Liver (tissue), 9 donors: ENCODE results near the gene ZNF366. TPM values are rescaled to one million over a fixed set of nuclear protein-coding genes. Genes with fewer than 3 reads are reported as not detected.
A peak's percentile ranks its signal among the peaks of the same experiment; 100 is the strongest.

Source experiments
- DNase-seq: peaks from one replicate; pipeline ENCODE4 v3.0.0-alpha.2; 2017; ENCODE audit warnings: low spot score
- H3K27ac ChIP-seq, 2 donors: one replicate each; pipeline ENCODE4 v1.7.0; 2013; ENCODE audit warnings: inconsistent platforms in 2 of 2, low read length in 2 of 2, control low read depth in 1 of 2, low read depth in 1 of 2, mild to moderate bottlenecking in 1 of 2
- H3K27me3 ChIP-seq, 4 donors: one replicate each; pipeline versions ENCODE4 v1.6.1 to v1.7.0; 2013; ENCODE audit warnings: low read length in 3 of 4, inconsistent platforms in 1 of 4, mild to moderate bottlenecking in 1 of 4, moderate library complexity in 1 of 4; ENCODE audit not compliant: control insufficient read depth in 4 of 4, insufficient read depth in 4 of 4
- H3K36me3 ChIP-seq, 4 donors: one replicate each; pipeline versions ENCODE4 v1.6.1 to v1.7.0; 2013; ENCODE audit warnings: low read length in 3 of 4, mild to moderate bottlenecking in 3 of 4, low read depth in 1 of 4, moderate library complexity in 1 of 4; ENCODE audit not compliant: control insufficient read depth in 4 of 4, insufficient read depth in 3 of 4
- H3K4me1 ChIP-seq, 4 donors: one replicate each; pipeline versions ENCODE4 v1.6.1 to v1.7.0; 2013; ENCODE audit warnings: low read length in 3 of 4, mild to moderate bottlenecking in 3 of 4, moderate library complexity in 1 of 4; ENCODE audit not compliant: control insufficient read depth in 4 of 4, insufficient read depth in 4 of 4
- H3K4me3 ChIP-seq, 3 donors: one replicate each; pipeline versions ENCODE4 v1.6.1 to v1.7.0; 2013; ENCODE audit warnings: low read length in 3 of 3, control low read depth in 1 of 3, low read depth in 1 of 3, mild to moderate bottlenecking in 1 of 3
- H3K9ac ChIP-seq, 2 donors: one replicate each; pipeline ENCODE4 v1.7.0; 2013; ENCODE audit warnings: low read length in 2 of 2, mild to moderate bottlenecking in 2 of 2, moderate library complexity in 2 of 2, control low read depth in 1 of 2, low read depth in 1 of 2
- H3K9me3 ChIP-seq, 4 donors: one replicate each; pipeline versions ENCODE4 v1.6.1 to v1.7.0; 2013; ENCODE audit warnings: low read length in 3 of 4; ENCODE audit not compliant: control insufficient read depth in 4 of 4
- EGR1 ChIP-seq, 2 donors: IDR thresholded peaks; 2 replicates each; pipeline ENCODE4 v1.6.1; 2016 to 2018; ENCODE audit warnings: antibody characterized with exemption in 2 of 2, low read depth in 2 of 2
- FOXA1 ChIP-seq: IDR thresholded peaks from 2 replicates; pipeline ENCODE4 v1.6.1; 2016; ENCODE audit warnings: antibody characterized with exemption
- FOXA2 ChIP-seq: IDR thresholded peaks from 2 replicates; pipeline ENCODE4 v1.6.1; 2016; ENCODE audit warnings: antibody characterized with exemption
- GABPA ChIP-seq, 2 donors: IDR thresholded peaks in 1 of 2; conservative IDR thresholded peaks in 1 of 2; 2 replicates each; pipeline ENCODE4 v1.6.1; 2016; ENCODE audit warnings: antibody characterized with exemption in 2 of 2, mild to moderate bottlenecking in 1 of 2, moderate library complexity in 1 of 2
- HNF4A ChIP-seq, 2 donors: conservative IDR thresholded peaks; 2 replicates each; pipeline ENCODE4 v1.6.1; 2016; ENCODE audit warnings: antibody characterized with exemption in 2 of 2, mild to moderate bottlenecking in 2 of 2
- HNF4G ChIP-seq: IDR thresholded peaks from 2 replicates; pipeline ENCODE4 v1.6.1; 2016; ENCODE audit warnings: antibody characterized with exemption
- JUND ChIP-seq, 2 donors: IDR thresholded peaks; 2 replicates each; pipeline ENCODE4 v1.6.1; 2016; ENCODE audit warnings: antibody characterized with exemption in 2 of 2
- NR2F2 ChIP-seq: IDR thresholded peaks from 2 replicates; pipeline ENCODE4 v1.6.1; 2016; ENCODE audit warnings: antibody characterized with exemption
- RAD21 ChIP-seq, 2 donors: IDR thresholded peaks; 2 replicates each; pipeline ENCODE4 v1.6.1; 2016; ENCODE audit warnings: antibody characterized with exemption in 2 of 2, mild to moderate bottlenecking in 2 of 2
- RXRA ChIP-seq, 2 donors: IDR thresholded peaks; 2 replicates each; pipeline ENCODE4 v1.6.1; 2017 to 2018; ENCODE audit warnings: antibody characterized with exemption in 2 of 2, mild to moderate bottlenecking in 1 of 2
- SP1 ChIP-seq: IDR thresholded peaks from 2 replicates; pipeline ENCODE4 v1.6.1; 2018; ENCODE audit warnings: antibody characterized with exemption, mild to moderate bottlenecking
- TAF1 ChIP-seq: conservative IDR thresholded peaks from 2 replicates; pipeline ENCODE4 v1.6.1; 2016; ENCODE audit warnings: antibody characterized with exemption, mild to moderate bottlenecking
- YY1 ChIP-seq: IDR thresholded peaks from 2 replicates; pipeline ENCODE4 v1.6.1; 2016; ENCODE audit warnings: antibody characterized with exemption, mild to moderate bottlenecking
- WGBS: extraction: QIAGEN DNeasy Blood & Tissue Kit; methylation state at CpG from one replicate; pipeline ENCODE4 v1.1.7; 2013; 5-methylcytosine and 5-hydroxymethylcytosine counted together
- polyA plus RNA-seq, 2 donors: library from polyadenylated mRNA; stranded (reverse) in 1 of 2; unstranded in 1 of 2; fragments of 200-250 nt in 1 of 2; fragments of >200 nt in 1 of 2; fragmentation: Nextera tagmentation in 1 of 2; extraction: Ambion mirVana in 1 of 2; gene quantifications; one replicate each; pipeline versions ENCODE4 v1.2.1 to v1.2.3, GENCODE V29; 2013 to 2015
- total RNA-seq, 2 donors: library from RNA; depleted of rRNA; stranded (reverse); fragments of >200 nt; gene quantifications; one replicate each; pipeline ENCODE4 v1.2.3, GENCODE V29; 2014
- TF ChIP-seq, protein P1 (sequence below): IDR thresholded peaks from 2 replicates; pipeline ENCODE4 v1.6.1; 2016; ENCODE audit warnings: antibody characterized with exemption
- TF ChIP-seq, protein P2 (sequence below): IDR thresholded peaks from 2 replicates; pipeline ENCODE4 v1.6.1; 2016; ENCODE audit warnings: antibody characterized with exemption
- TF ChIP-seq, protein P3 (sequence below): fragments of 150-350 bp; IDR thresholded peaks from 2 replicates; pipeline ENCODE4 v1.5.1; 2017; ENCODE audit warnings: improper control_type of control experiment, low read depth, low read length; ENCODE audit not compliant: missing input control
- TF ChIP-seq, protein P4 (sequence below): IDR thresholded peaks from 2 replicates; pipeline ENCODE4 v1.6.1; 2016; ENCODE audit warnings: antibody characterized with exemption
- donor health status: healthy.
- donor health status: healthy.
- donor health status: healthy.
- donor health status: healthy.
- donor health status: healthy.

ZNF366 gene
- total and polyA plus RNA-seq, 4 donors, result 0.71 to 1.0 (median 0.75) TPM

DNA sequence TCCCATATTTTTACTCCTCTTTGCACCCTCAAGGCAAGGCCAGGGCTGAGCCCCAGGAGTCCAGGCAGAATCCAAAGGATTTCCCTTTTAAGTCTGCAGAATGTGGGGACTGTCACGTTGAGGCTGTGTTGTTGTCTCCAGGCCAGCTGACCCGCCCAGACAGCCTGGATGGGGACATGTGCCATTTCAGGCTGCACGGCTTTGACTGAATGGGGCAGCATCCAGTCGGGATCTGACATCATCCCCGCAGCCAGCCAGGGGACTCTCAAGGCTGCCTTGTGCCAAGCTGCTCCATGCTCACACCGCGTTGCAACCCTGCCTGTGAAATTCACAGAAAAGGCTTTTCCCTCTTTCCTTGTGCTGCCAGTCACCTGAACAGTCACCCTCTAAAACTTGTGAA lies 2.2 kb upstream of the ZNF366 start:
- H3K4me1 ChIP-seq, result no peaks in the 10 kb centered on the region
- no peaks in the 10 kb centered on the region for H3K9me3 ChIP-seq
- H3K27me3 ChIP-seq, result no peaks in the 10 kb centered on the region
- 83% methylated on average over 7 of the region's 7 CpGs for WGBS
- no peak overlapping the region for H3K9ac ChIP-seq
- H3K4me3 ChIP-seq, result no peak overlapping the region
- no peak overlapping the region for H3K27ac ChIP-seq
- no peak for DNase-seq
- TF ChIP-seq HNF4G (no peak), SP1 (no peak), FOXA2 (no peak), JUND (IDR thresholded peaks at IDR 0.05) (no peak), RAD21 (IDR thresholded peaks at IDR 0.05) (no peak), TAF1 (no peak), HNF4A (conservative IDR thresholded peaks at IDR 0.05) (no peak), FOXA1 (no peak), RXRA (IDR thresholded peaks at IDR 0.05) (no peak)
- TF ChIP-seq, protein P1, sequence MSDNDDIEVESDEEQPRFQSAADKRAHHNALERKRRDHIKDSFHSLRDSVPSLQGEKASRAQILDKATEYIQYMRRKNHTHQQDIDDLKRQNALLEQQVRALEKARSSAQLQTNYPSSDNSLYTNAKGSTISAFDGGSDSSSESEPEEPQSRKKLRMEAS, result no peak
- TF ChIP-seq, protein P2, sequence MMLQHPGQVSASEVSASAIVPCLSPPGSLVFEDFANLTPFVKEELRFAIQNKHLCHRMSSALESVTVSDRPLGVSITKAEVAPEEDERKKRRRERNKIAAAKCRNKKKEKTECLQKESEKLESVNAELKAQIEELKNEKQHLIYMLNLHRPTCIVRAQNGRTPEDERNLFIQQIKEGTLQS, result no peak
- TF ChIP-seq, protein P3, sequence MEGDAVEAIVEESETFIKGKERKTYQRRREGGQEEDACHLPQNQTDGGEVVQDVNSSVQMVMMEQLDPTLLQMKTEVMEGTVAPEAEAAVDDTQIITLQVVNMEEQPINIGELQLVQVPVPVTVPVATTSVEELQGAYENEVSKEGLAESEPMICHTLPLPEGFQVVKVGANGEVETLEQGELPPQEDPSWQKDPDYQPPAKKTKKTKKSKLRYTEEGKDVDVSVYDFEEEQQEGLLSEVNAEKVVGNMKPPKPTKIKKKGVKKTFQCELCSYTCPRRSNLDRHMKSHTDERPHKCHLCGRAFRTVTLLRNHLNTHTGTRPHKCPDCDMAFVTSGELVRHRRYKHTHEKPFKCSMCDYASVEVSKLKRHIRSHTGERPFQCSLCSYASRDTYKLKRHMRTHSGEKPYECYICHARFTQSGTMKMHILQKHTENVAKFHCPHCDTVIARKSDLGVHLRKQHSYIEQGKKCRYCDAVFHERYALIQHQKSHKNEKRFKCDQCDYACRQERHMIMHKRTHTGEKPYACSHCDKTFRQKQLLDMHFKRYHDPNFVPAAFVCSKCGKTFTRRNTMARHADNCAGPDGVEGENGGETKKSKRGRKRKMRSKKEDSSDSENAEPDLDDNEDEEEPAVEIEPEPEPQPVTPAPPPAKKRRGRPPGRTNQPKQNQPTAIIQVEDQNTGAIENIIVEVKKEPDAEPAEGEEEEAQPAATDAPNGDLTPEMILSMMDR, result no peak
- TF ChIP-seq, protein P4, sequence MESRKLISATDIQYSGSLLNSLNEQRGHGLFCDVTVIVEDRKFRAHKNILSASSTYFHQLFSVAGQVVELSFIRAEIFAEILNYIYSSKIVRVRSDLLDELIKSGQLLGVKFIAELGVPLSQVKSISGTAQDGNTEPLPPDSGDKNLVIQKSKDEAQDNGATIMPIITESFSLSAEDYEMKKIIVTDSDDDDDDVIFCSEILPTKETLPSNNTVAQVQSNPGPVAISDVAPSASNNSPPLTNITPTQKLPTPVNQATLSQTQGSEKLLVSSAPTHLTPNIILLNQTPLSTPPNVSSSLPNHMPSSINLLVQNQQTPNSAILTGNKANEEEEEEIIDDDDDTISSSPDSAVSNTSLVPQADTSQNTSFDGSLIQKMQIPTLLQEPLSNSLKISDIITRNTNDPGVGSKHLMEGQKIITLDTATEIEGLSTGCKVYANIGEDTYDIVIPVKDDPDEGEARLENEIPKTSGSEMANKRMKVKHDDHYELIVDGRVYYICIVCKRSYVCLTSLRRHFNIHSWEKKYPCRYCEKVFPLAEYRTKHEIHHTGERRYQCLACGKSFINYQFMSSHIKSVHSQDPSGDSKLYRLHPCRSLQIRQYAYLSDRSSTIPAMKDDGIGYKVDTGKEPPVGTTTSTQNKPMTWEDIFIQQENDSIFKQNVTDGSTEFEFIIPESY, result no peak
- no peaks in the 10 kb centered on the region for H3K36me3 ChIP-seq

DNA sequence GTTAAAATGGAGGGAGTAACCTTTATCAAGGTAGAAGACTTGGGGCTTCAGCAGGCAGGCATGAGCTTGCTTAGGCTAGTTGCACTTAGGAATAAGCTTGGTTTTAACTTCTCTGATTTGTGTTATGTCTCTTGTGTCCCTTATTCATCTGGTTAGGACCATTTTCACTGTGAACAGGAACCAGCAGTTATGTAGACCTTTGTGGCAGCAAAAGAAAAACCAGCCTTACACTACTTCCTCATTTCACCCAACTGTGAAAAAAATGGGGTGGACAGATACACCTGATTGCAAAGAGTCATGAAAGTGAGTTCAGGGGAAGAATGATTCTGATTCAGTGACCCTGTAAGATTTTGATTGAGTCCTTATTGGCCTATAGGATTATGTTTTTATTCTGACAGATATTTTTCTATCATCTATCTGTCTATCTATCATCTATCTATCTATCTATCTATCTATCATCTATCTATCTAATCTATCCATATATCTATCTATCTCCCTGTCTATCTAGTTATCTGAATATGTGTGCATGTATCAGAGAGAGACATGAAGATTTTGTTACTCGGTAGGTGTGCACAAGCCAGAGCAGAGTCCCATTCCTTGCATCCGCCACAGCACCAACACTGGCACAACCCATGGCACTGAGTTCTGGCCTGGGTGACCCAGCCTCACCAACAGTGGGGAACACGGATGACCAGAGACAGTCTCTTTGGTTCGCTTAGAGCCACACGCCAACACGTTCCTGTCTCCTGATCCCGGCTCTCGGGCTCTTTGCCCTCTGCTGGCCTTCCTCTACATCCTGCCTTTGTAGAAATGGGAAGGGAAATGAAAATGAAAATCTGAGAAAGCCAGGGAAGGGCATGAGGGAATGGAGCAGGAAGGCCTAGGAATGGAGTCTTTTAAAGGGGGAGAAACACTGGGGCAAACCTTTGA lies 1.3 kb upstream of the ZNF366 start:
- TF ChIP-seq HNF4A (conservative IDR thresholded peaks at IDR 0.05) (no peak), NR2F2 (no peak), RAD21 (IDR thresholded peaks at IDR 0.05) (peak in 1 of 2 donors; percentile 15)
- no peaks in the 10 kb centered on the region for H3K27me3 ChIP-seq
- H3K27ac ChIP-seq, result no peak overlapping the region
- no peak overlapping the region for H3K4me3 ChIP-seq
- peaks cover 0 to under 1% (median 0%) of the 10 kb centered on the region in 4 donors for H3K4me1 ChIP-seq
- 80% methylated on average over 8 of the region's 8 CpGs for WGBS
- H3K36me3 ChIP-seq, result no peaks in the 10 kb centered on the region
- no peaks in the 10 kb centered on the region for H3K9me3 ChIP-seq
- no peak overlapping the region for H3K9ac ChIP-seq
- DNase-seq, result no peak

DNA sequence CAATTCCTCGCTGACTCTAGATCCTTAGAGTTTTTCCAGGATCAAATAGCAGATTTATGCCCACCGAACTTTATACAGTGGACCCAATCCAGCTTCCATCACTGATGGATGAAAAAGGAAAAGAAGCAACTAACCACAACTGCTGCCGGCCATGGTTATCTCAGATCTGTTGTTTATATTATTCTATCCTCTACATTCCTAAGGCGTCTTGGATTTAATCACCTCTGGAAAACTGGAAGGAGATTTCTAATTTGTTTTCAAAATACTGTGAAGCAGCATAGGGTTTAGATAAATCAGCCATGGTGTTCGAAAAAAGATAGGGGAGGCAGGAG lies 663 bp upstream of the ZNF366 start:
- DNase-seq, result no peak
- H3K4me1 ChIP-seq, result peaks cover 0 to 2% (median 0%) of the 10 kb centered on the region in 4 donors
- no peaks in the 10 kb centered on the region for H3K36me3 ChIP-seq
- no peak overlapping the region for H3K9ac ChIP-seq
- whole genome bisulfite sequencing, result 75% methylated on average over 5 of the region's 5 CpGs
- H3K27me3 ChIP-seq, result no peaks in the 10 kb centered on the region
- no peak overlapping the region for H3K27ac ChIP-seq
- H3K4me3 ChIP-seq, result no peak overlapping the region
- no peaks in the 10 kb centered on the region for H3K9me3 ChIP-seq
- TF ChIP-seq TAF1, result no peak
- TF ChIP-seq, protein P1, result no peak
- no peak for TF ChIP-seq RAD21 (IDR thresholded peaks at IDR 0.05)
- TF ChIP-seq FOXA2, result no peak
- TF ChIP-seq, protein P3, result no peak
- no peak for TF ChIP-seq HNF4G
- TF ChIP-seq YY1, result no peak
- no peak for TF ChIP-seq GABPA (IDR thresholded peaks at IDR 0.05 in 1 of 2, conservative IDR thresholded peaks at IDR 0.05 in 1 of 2)
- no peak for TF ChIP-seq FOXA1
- TF ChIP-seq EGR1 (IDR thresholded peaks at IDR 0.05; ENCODE audit: low read depth in 2 of 2), result no peak
- TF ChIP-seq HNF4A (conservative IDR thresholded peaks at IDR 0.05), result no peak
- no peak for TF ChIP-seq RXRA (IDR thresholded peaks at IDR 0.05)
- TF ChIP-seq NR2F2, result no peak
